HEK293T (cell line): Measurements from ENCODE around the gene TRIM59.
A peak's percentile ranks its signal among the peaks of the same experiment; 100 is the strongest.

Source experiments
- CTCF ChIA-PET: fragments of 350-600 bp; formaldehyde crosslinking; extraction: SDS; loops from one replicate; lab custom pipeline; 2021; ENCODE audit warnings: antibody characterized with exemption, inconsistent platforms; lab: Yijun Ruan, JAX
- POLR2A ChIA-PET: fragments of 350-600 bp; formaldehyde crosslinking; extraction: SDS; loops from one replicate; lab custom pipeline; 2020; ENCODE audit warnings: antibody characterized with exemption, inconsistent platforms; lab: Yijun Ruan, JAX
- DNase-seq: peaks from one replicate; pipeline ENCODE4 v3.0.0; 2012; ENCODE audit warnings: mixed read lengths; ENCODE audit errors: extremely low spot score
- ARNT ChIP-seq: fragments of 450-650 bp; IDR thresholded peaks from 2 replicates; pipeline ENCODE4 v1.6.1; 2017; ENCODE audit warnings: mild to moderate bottlenecking
- BHLHE40 ChIP-seq: fragments of 450-650 bp; IDR thresholded peaks from 2 replicates; pipeline ENCODE4 v1.6.1; 2016; ENCODE audit warnings: mild to moderate bottlenecking, moderate library complexity, borderline replicate concordance
- CTBP1 ChIP-seq: fragments of 450-650 bp; IDR thresholded peaks from 2 replicates; pipeline ENCODE4 v1.6.1; 2016; ENCODE audit warnings: borderline replicate concordance
- ELF4 ChIP-seq: fragments of 450-650 bp; IDR thresholded peaks from 2 replicates; pipeline ENCODE4 v1.6.1; 2017; ENCODE audit warnings: antibody characterized with exemption
- FOXA1 ChIP-seq: fragments of 450-650 bp; IDR thresholded peaks from 2 replicates; pipeline ENCODE4 v1.6.1; 2016; ENCODE audit warnings: mild to moderate bottlenecking
- FOXK2 ChIP-seq: fragments of 450-650 bp; IDR thresholded peaks from 2 replicates; pipeline ENCODE4 v1.6.1; 2016; ENCODE audit warnings: mild to moderate bottlenecking
- FOXM1 ChIP-seq: fragments of 450-650 bp; IDR thresholded peaks from 2 replicates; pipeline ENCODE4 v1.6.1; 2017; ENCODE audit warnings: mild to moderate bottlenecking, borderline replicate concordance
- HDGF ChIP-seq: fragments of 450-650 bp; IDR thresholded peaks from 2 replicates; pipeline ENCODE4 v1.6.1; 2017; ENCODE audit warnings: antibody characterized with exemption, borderline replicate concordance
- L3MBTL2 ChIP-seq: fragments of 450-650 bp; conservative IDR thresholded peaks from 2 replicates; pipeline ENCODE4 v1.6.1; 2016; ENCODE audit warnings: mild to moderate bottlenecking
- LEF1 ChIP-seq: fragments of 450-650 bp; IDR thresholded peaks from 2 replicates; pipeline ENCODE4 v1.6.1; 2017; ENCODE audit warnings: mild to moderate bottlenecking, borderline replicate concordance
- NFRKB ChIP-seq: fragments of 450-650 bp; IDR thresholded peaks from 2 replicates; pipeline ENCODE4 v1.6.1; 2016; ENCODE audit warnings: mild to moderate bottlenecking, moderate library complexity
- PKNOX1 ChIP-seq: fragments of 450-650 bp; IDR thresholded peaks from 2 replicates; pipeline ENCODE4 v1.6.1; 2016
- SP1 ChIP-seq: fragments of 450-650 bp; IDR thresholded peaks from 2 replicates; pipeline ENCODE4 v1.6.1; 2017
- SUZ12 ChIP-seq: fragments of 450-650 bp; IDR thresholded peaks from 2 replicates; pipeline ENCODE4 v1.6.1; 2016; ENCODE audit warnings: mild to moderate bottlenecking
- TARDBP ChIP-seq: fragments of 450-650 bp; IDR thresholded peaks from 2 replicates; pipeline ENCODE4 v1.6.1; 2016
- ZNF384 ChIP-seq: fragments of 450-650 bp; IDR thresholded peaks from 2 replicates; pipeline ENCODE4 v1.6.1; 2016

Gene TRIM59, protein sequence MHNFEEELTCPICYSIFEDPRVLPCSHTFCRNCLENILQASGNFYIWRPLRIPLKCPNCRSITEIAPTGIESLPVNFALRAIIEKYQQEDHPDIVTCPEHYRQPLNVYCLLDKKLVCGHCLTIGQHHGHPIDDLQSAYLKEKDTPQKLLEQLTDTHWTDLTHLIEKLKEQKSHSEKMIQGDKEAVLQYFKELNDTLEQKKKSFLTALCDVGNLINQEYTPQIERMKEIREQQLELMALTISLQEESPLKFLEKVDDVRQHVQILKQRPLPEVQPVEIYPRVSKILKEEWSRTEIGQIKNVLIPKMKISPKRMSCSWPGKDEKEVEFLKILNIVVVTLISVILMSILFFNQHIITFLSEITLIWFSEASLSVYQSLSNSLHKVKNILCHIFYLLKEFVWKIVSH

GRCh38 chr3:160449636-160450598 lies at the start of gene TRIM59:
TRIM59 (minus strand) TSS chr3:160449786; CDS start chr3:160439183, 10,603 bp downstream.
- POLR2A ChIA-PET = interaction anchor here (0.5 to 2.8 kb wide), 10 partner anchors 9 to 287 kb away, joined by 3 to 20 read pairs (median 4); no protein-coding TSS in a partner anchor
- CTCF ChIA-PET = interaction anchor here (1.3 kb wide), 1 partner anchor 33 kb away, joined by 3 read pairs; no protein-coding TSS in a partner anchor
- peak; percentile 98 for DNase-seq

GRCh38 chr3:160498202-160498601 lies 48.6 kb upstream of the TRIM59 start:
- no peak for TF ChIP-seq SUZ12
- no peak for TF ChIP-seq ZNF384
- TF ChIP-seq LEF1 = no peak
- TF ChIP-seq ARNT = no peak
- TF ChIP-seq NFRKB = no peak
- no peak for TF ChIP-seq CTBP1
- TF ChIP-seq TARDBP = no peak
- TF ChIP-seq L3MBTL2 = no peak
- TF ChIP-seq FOXM1 = no peak
- no peak for TF ChIP-seq FOXK2
- TF ChIP-seq HDGF = no peak
- TF ChIP-seq FOXA1 = no peak
- TF ChIP-seq ELF4 = no peak
- no peak for TF ChIP-seq BHLHE40
- no peak for TF ChIP-seq SP1
- no peak for TF ChIP-seq PKNOX1
- CTCF ChIA-PET = no interaction called here
- DNase-seq = no peak
- POLR2A ChIA-PET = no interaction called here

More at GRCh38 chr3:160449636-160450598, at the start of gene TRIM59:
- TF ChIP-seq SUZ12 = no peak
- no peak for TF ChIP-seq ZNF384
- TF ChIP-seq HDGF = no peak
- TF ChIP-seq ELF4 = peak; percentile 39; the same call in 1 of the 2 replicates
- peak; percentile 98 for TF ChIP-seq L3MBTL2
- TF ChIP-seq FOXM1 = peak; percentile 100
- TF ChIP-seq FOXK2 = no peak
- no peak for TF ChIP-seq PKNOX1
- no peak for TF ChIP-seq FOXA1
- TF ChIP-seq NFRKB = no peak
- TF ChIP-seq SP1 = no peak
- TF ChIP-seq LEF1 = no peak
- no peak for TF ChIP-seq ARNT
- 0 out of 2 replicates have a peak, but pooled peaks have one; percentile 43 for TF ChIP-seq TARDBP
- no peak for TF ChIP-seq CTBP1
- TF ChIP-seq BHLHE40 = no peak

DNA sequence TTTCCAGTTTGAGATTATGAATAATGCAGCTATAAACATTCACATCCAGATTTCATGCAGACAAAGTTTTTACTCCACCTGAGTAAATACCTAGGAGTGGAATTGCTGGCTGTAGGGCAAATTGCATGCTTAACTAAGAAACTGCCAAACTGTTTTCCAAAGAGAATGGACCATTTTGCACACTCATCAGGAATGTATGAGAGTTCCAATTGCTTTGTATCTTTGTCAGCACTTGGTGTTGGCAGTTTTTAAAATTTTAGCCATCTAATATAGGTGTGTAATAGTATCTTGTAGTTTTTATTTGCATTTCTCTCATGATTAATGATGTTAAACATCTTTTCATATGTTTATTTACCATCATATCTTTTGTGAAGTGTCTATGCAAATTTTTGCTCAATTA lies 40.6 kb upstream of the TRIM59 start:
- no peak for TF ChIP-seq FOXM1
- TF ChIP-seq FOXK2 = no peak
- no peak for TF ChIP-seq ELF4
- TF ChIP-seq TARDBP = no peak
- TF ChIP-seq L3MBTL2 = no peak
- TF ChIP-seq HDGF = no peak
- no peak for TF ChIP-seq PKNOX1
- TF ChIP-seq SP1 = no peak
- TF ChIP-seq ARNT = no peak
- no peak for TF ChIP-seq ZNF384
- TF ChIP-seq SUZ12 = no peak
- TF ChIP-seq CTBP1 = no peak
- TF ChIP-seq NFRKB = no peak
- no peak for TF ChIP-seq FOXA1
- TF ChIP-seq LEF1 = no peak
- no peak for TF ChIP-seq BHLHE40
- CTCF ChIA-PET = no interaction called here
- no peak for DNase-seq
- POLR2A ChIA-PET = no interaction called here

GRCh38 chr3:160486459-160486869 lies 36.9 kb upstream of the TRIM59 start:
- TF ChIP-seq FOXK2 (no peak), FOXM1 (no peak), LEF1 (no peak), FOXA1 (no peak)
- POLR2A ChIA-PET = no interaction called here
- CTCF ChIA-PET = no interaction called here
- DNase-seq = no peak

DNA sequence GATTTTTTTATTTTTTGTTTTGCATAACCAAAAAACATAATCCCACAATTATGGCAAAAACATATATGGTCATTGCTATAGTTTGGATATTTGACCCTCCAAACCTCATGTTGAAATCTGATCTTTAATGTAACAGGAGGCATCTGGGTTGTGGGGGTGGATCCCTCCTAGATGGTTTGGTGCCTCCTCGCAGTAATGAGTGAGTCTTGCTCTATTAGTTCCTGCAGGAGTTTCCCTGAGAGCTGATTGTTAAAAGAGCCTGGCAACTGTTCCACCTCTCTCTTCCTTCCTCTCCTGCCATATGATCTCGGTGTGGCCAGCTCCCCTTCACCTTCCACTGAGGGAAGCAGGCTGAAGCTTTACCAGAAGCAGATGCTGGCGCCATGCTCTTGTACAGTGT lies 33.2 kb upstream of the TRIM59 start:
- no peak for DNase-seq
- ChIA-PET POLR2A (no interaction called here), CTCF (interaction anchor here (1.5 kb wide), 1 partner anchor 32 kb away, joined by 3 read pairs; no protein-coding TSS in a partner anchor)
- TF ChIP-seq BHLHE40 (no peak), LEF1 (no peak), TARDBP (no peak), ZNF384 (no peak), SUZ12 (no peak), PKNOX1 (no peak)
